Keratinocyte (primary cell): ENCODE results near the gene C2CD2L.

ENCODE experiments used
- EZH2 ChIP-seq: IDR thresholded peaks from one replicate; pipeline ENCODE4 v1.6.1; 2012; ENCODE audit warnings: inconsistent platforms, mild to moderate bottlenecking, low read length, moderate library complexity
- TF ChIP-seq, protein P1 (sequence below), 3 experiments: IDR thresholded peaks in 1 of 3; conservative IDR thresholded peaks in 1 of 3; optimal IDR thresholded peaks in 1 of 3; 2 replicates in 2 of 3; 3 replicates in 1 of 3; pipeline versions ENCODE3 to v1.5.1; 2011; ENCODE audit warnings: low read length in 3 of 3, mild to moderate bottlenecking in 3 of 3, moderate library complexity in 2 of 3, control low read depth in 1 of 3, inconsistent platforms in 1 of 3; ENCODE audit not compliant: insufficient read depth in 2 of 3; ENCODE audit errors: extremely low read depth in 1 of 3

DNA sequence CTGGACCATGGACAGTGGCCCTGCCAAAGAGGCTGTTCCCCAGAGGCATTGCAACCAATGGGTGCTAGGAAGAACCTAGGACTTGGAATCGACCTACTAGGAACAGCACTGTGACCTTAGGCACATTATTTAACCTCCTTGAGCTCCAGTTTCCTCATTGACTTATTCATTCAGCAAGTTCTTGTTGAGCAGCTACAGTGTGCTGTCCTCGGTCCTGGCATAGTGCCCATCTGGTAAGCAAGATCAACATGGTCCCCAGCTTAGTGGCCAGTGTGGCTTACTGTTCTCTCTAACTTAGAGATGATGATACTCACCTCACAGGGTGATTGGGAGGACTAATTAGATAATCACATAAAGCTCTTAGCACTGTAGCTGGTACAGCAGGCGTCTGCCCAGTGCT lies 49.9 kb downstream of the C2CD2L start:
- TF ChIP-seq, protein P1, sequence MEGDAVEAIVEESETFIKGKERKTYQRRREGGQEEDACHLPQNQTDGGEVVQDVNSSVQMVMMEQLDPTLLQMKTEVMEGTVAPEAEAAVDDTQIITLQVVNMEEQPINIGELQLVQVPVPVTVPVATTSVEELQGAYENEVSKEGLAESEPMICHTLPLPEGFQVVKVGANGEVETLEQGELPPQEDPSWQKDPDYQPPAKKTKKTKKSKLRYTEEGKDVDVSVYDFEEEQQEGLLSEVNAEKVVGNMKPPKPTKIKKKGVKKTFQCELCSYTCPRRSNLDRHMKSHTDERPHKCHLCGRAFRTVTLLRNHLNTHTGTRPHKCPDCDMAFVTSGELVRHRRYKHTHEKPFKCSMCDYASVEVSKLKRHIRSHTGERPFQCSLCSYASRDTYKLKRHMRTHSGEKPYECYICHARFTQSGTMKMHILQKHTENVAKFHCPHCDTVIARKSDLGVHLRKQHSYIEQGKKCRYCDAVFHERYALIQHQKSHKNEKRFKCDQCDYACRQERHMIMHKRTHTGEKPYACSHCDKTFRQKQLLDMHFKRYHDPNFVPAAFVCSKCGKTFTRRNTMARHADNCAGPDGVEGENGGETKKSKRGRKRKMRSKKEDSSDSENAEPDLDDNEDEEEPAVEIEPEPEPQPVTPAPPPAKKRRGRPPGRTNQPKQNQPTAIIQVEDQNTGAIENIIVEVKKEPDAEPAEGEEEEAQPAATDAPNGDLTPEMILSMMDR (optimal IDR thresholded peaks at IDR 0.05 in 1 of 3, IDR thresholded peaks at IDR 0.05 in 1 of 3, conservative IDR thresholded peaks at IDR 0.05 in 1 of 3; ENCODE audit: extremely low read depth in 1 of 3, insufficient read depth in 2 of 3, low read length in 3 of 3): no peak
- TF ChIP-seq EZH2: no peak
